DMS153 treated with DMSO at 0.1 percent for 48 hours (cell line): ENCODE measurements around the gene DDA1.

ENCODE experiments used
- DNase-seq: peaks from one replicate; lab custom pipeline; 2025; ENCODE audit not compliant: unreplicated experiment; lab: John Stamatoyannopoulos, UW

The DDA1 gene

GRCh38 chr19:17328517-17329365 is 19.4 kb downstream of the DDA1 start:
- no peak for DNase-seq

DNA sequence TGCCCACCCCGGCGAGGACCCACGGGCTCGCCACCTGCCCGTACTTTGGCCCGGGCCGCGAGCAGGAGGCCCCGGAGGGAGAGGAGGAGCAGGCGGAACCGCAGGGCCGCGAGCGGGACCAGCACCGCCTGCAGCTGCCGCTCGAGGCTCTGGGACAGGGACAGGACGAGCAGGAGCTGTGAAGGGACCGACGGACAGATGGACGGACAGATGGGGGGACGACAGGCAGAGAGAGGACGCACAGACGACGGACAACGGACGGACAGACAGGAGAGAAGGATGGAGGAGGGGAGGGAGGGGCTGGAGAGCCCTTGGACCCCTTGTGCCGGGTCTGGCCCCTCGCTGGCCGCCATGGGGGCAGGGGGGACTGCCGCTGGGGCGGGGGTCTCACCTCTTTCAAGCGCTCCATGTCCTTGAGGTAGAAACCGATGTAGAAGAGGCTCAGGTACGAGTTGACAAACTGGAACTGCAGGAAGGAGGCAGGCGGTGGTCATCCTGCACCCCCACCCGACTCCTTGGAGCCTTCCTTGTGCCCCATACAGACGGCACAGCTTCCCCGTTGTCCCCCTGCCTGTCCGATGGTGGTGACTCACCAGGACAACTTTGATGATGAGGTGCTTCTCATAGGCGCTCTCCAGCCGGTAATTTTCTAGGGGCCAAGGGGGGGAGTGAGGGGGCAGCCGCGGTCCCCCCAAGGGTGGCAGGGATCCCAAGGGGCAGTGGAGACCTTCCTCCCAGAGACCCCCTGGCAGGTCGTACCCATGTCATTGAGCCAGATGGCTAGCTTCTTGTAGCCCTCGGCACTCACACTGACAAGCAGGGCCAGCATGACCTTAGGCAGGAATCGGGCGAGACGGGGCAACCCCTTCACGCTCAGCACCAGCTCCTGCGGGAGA is 20.3 kb downstream of the DDA1 start:
- DNase-seq = no peak

GRCh38 chr19:17330262-17331044 is 21.1 kb downstream of the DDA1 start:
- no peak for DNase-seq

DNA sequence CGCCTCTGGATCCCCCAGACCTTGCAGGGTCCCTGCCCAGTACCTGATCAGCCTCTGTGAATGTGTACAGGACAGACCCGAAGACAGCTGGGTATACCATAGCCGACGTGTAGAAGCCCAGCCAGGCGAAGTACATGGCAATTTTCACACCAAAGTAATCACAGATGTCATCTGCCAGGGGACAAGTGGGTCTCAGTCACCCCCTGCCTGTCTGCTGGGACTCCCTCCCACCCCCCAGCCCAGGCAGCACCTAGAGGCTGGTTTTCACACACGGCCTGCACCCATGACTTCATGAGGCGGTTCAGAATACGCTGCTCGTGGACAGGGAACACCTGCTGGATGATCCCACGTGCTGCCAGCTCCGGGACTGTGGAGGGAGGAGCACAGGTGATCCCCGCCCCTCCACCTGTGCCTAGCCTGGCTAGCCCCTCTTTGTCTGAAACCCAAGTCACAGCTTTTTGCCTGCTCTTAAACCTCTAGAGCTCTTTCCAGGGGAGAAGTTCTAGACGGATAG is 21.7 kb downstream of the DDA1 start:
- no peak for DNase-seq

- no peak for DNase-seq
Measured at GRCh38 chr19:17332360-17332676, 23.0 kb downstream of the DDA1 start.

DNA sequence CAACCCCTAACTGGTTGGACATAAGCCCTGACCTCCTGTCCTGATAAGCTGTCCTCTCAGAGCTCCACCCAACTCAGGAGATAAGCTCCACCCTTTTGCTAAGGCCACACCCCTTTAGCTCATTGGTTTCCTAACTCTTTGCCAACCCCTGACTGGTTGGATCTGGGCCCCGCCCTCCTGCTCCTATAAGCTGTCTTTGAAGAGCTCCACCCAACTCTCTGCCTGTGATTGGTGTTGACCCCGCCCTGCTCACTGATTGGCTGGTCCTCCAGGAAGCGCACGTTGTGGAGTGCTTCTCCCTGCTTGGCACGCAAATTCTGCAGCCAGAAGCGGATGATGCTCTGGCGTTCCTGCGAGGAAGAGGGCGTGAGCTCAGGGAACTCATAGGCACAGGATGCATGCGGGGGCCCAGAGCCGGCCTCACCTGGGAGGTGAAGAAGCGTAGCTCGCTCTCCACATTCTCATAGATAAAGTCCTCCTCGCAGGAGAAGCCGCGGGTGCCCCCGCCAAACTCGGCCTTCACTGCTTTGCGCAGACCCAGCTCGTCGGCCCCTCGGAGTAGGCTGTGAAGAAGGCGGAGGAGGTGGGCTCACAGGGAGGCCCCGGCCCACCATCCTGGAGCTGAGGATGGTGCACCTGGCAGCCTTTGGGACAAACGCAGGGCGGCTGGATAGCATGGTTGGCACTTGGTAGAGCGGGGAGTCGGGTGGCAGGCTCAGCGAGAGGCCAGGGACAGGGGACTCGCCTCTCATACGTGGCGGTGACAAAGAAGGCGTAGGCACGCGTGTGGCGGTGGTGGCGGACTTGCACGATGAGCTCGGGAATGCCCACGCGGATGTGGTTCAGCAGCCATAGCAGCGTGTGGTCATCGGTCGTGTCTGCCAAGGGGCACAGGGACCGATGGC is 23.6 kb downstream of the DDA1 start:
- DNase-seq = no peak

- DNase-seq = no peak
Measured at GRCh38 chr19:17333611-17334413, 24.4 kb downstream of the DDA1 start.

- peak; percentile 93 for DNase-seq
Measured at GRCh38 chr19:17334414-17335409, 25.3 kb downstream of the DDA1 start, which contains the start of gene ANO8. Gene ANO8, minus strand, starts transcription at chr19:17334855. Its CDS starts 185 bp downstream, at chr19:17334670.

- no peak for DNase-seq
Measured at GRCh38 chr19:17335575-17335974, 26.2 kb downstream of the DDA1 start.

DNA sequence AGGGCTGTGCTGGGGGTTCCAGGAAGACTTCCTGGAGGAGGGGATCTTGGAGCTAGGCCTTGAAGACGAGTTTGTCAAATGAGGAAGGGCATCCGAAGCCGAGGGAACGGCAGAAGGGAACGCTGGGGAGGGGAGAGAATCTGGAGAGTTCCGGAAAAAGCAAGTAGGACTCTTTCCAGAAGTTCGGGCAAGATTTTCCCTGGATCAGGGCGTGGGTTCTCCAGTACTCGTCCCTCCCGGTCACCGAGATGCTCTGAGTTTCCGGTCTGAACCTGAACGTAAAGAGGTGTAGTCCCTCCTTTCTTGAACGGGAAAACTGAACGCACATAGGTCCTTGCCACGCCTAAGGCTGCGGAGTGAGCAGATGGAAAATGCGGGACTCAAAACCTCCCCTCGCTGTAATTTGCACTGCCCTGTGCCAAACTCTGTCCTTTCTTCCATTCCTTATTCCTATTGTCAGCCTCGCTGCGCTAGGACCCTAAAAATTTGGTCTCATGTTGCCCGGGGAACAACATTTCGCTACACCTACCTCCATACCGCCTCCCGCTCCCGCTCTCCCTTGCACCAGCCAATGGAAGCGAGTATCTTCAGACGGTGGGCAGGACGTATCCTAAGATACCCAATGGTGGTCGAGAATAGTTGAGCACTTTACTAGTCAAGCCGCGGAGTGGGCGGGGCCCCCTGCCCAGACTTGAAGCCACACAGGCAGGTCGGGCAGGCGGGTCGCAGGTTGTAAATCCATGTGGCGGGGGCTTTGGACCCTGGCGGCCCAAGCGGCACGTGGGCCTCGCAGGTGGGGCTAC is 27.7 kb downstream of the DDA1 start, which contains the start of gene GTPBP3:
Gene GTPBP3, plus strand, starts transcription at position 682 of the 803 bp plus-strand sequence. Its CDS starts 59 bp downstream, at position 741.
- DNase-seq = peak; percentile 97

- DNase-seq = no peak
Measured at GRCh38 chr19:17337675-17338432, 28.5 kb downstream of the DDA1 start.

DNA sequence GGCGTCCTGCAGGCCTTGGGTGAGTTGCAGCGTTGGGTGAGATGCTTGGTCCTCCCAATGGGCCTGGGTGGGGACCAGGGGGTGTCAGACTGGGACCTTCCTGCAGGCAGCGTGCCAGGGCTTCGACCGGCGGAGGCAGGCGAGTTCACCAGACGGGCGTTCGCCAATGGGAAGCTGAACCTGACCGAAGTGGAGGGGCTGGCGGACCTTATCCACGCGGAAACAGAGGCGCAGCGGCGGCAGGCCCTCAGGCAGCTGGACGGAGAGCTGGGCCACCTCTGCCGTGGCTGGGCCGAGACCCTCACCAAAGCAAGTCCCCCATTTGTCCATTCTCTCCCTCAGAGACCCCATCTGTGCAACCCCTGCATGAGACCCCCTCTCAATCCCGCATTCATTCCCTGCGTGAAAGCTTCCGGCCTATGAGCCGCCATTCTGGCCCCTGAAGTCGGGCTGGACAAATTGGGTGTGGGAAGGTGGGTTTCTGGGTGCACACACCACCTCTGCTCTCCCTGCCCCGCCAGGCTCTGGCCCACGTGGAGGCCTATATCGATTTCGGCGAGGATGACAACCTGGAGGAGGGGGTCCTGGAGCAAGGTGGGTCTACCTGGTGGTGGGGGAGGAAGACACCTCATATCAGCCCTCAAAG is 29.2 kb downstream of the DDA1 start:
- DNase-seq = no peak

GRCh38 chr19:17339088-17339741 is 29.9 kb downstream of the DDA1 start:
- DNase-seq = no peak

GRCh38 chr19:17340302-17340870 is 31.0 kb downstream of the DDA1 start:
- DNase-seq = no peak

- DNase-seq = no peak
Measured at GRCh38 chr19:17340871-17341357, 31.6 kb downstream of the DDA1 start.
